ENCODE data around the gene KCNA1. TPM values are rescaled to one million over a fixed set of nuclear protein-coding genes. Genes with fewer than 3 reads are reported as not detected.

The KCNA1 gene
- total RNA-seq, 4 donors from 2014 or later = not detected

DNA sequence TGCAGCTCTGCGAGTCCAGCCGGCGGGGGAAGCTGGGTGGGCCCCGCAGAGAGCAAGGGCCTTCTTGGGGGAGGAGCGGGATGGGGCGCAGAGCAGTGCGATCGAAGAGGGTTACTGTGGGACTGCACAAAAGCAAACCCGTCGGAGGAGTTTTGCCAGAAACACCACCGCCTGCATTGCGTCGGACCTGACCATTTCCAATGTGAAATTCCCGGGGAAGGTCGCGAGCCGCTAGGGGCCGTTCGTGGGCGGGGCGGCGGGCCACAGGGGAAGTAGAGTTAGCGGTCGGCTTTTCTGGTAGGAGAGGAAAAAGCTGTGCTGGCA lies 333 bp upstream of the KCNA1 start:
- no peak for DNase-seq
- Histone ChIP-seq H3K27ac (no peak overlapping the region), H3K4me1 (peaks cover 17 to 29% (median 21%) of the 10 kb centered on the region in 3 donors), H3K27me3 (peaks cover 5 to 99% (median 25%) of the 10 kb centered on the region in 4 donors), H3K36me3 (no peaks in the 10 kb centered on the region), H3K9me3 (no peaks in the 10 kb centered on the region), H3K4me3 (peak overlapping the region in 3 of 4 donors; percentile 30 to 63 (median 45))
- TF ChIP-seq, protein P1, sequence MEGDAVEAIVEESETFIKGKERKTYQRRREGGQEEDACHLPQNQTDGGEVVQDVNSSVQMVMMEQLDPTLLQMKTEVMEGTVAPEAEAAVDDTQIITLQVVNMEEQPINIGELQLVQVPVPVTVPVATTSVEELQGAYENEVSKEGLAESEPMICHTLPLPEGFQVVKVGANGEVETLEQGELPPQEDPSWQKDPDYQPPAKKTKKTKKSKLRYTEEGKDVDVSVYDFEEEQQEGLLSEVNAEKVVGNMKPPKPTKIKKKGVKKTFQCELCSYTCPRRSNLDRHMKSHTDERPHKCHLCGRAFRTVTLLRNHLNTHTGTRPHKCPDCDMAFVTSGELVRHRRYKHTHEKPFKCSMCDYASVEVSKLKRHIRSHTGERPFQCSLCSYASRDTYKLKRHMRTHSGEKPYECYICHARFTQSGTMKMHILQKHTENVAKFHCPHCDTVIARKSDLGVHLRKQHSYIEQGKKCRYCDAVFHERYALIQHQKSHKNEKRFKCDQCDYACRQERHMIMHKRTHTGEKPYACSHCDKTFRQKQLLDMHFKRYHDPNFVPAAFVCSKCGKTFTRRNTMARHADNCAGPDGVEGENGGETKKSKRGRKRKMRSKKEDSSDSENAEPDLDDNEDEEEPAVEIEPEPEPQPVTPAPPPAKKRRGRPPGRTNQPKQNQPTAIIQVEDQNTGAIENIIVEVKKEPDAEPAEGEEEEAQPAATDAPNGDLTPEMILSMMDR (IDR thresholded peaks at IDR 0.05) = no peak
- no peak for TF ChIP-seq POLR2A (IDR thresholded peaks at IDR 0.05)
- intact Hi-C loops (cut with DNase I) = no loop called here
- WGBS, 2 donors = 0 to 1% methylated on average over 8 to 14 of the region's 24 CpGs

DNA sequence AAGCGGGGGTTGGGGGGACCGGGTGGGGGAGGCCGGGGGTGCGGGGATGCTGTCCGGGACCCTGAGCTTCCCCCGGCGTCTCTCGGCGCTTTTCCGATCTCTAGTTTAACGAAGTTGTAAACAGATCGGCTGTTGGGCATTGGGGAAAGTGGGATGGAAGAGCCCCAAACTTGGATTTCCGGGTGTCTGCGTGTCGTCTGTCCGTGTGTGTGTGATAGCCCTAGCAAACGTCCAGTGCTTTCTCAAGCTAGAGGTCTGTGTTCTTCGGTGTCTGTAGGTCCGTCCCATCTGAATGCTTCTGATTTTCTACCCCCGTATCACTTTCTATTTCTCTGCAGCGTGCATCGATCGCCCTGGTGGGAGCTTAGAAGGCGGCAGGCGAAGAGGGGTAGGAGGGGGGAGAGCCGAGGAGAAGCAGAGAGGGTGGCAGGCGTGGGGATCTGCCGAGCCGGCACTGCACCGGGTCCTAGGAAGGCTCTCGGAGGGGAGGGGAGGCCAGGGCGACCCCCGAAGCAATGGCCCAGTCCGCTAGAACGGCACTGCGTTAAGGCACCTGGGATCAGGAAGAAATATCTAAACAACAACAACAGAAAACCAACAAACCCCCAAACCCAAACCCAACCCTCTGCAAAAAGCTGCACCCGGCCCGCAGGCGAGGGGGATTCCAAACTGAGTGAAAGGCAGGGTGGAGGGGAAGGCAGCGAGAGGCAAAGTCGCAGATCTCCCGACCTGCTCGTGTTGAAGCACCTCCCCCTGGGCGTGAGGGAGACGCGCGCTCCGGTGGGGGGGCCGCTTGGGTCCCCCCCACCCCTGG lies 1.0 kb downstream of the KCNA1 start:
- no peak for TF ChIP-seq POLR2A (IDR thresholded peaks at IDR 0.05)
- TF ChIP-seq, protein P1 (IDR thresholded peaks at IDR 0.05) = no peak
- WGBS, 2 donors = 1% methylated on average over 15 to 27 of the region's 49 CpGs
- intact Hi-C loops (cut with DNase I) = no loop called here
- Histone ChIP-seq H3K36me3 (no peaks in the 10 kb centered on the region), H3K4me3 (peak overlapping the region; percentile 13 to 63 (median 38)), H3K4me1 (peaks cover 17 to 29% (median 21%) of the 10 kb centered on the region in 3 donors), H3K27me3 (peaks cover 5 to 100% (median 21%) of the 10 kb centered on the region in 4 donors), H3K9me3 (no peaks in the 10 kb centered on the region), H3K27ac (no peak overlapping the region)
- no peak for DNase-seq

- TF ChIP-seq POLR2A (IDR thresholded peaks at IDR 0.05) = no peak
- TF ChIP-seq, protein P1 (IDR thresholded peaks at IDR 0.05) = no peak
- no peak for DNase-seq
- intact Hi-C loops (cut with DNase I) = no loop called here
- peaks cover 17 to 29% (median 21%) of the 10 kb centered on the region in 3 donors for H3K4me1 ChIP-seq
- WGBS, 2 donors = 65 to 90% methylated on average over 15 to 21 of the region's 61 CpGs
- peak overlapping the region in 2 of 4 donors; percentile 45 to 63 for H3K4me3 ChIP-seq
- H3K27me3 ChIP-seq = peaks cover 5 to 100% (median 21%) of the 10 kb centered on the region in 4 donors
- no peaks in the 10 kb centered on the region for H3K36me3 ChIP-seq
- no peak overlapping the region for H3K27ac ChIP-seq
- H3K9me3 ChIP-seq = no peaks in the 10 kb centered on the region
Observed at GRCh38 chr12:4911316-4911994, 1.8 kb downstream of the KCNA1 start.

GRCh38 chr12:4914720-4915119 lies 5.0 kb downstream of the KCNA1 start:
- no peak overlapping the region for H3K4me3 ChIP-seq
- H3K36me3 ChIP-seq = no peaks in the 10 kb centered on the region
- H3K9me3 ChIP-seq = no peaks in the 10 kb centered on the region
- WGBS, 2 donors = 67 to 80% methylated on average over 4 of the region's 4 CpGs
- DNase-seq = no peak
- TF ChIP-seq, protein P1 (IDR thresholded peaks at IDR 0.05) = no peak
- TF ChIP-seq POLR2A (IDR thresholded peaks at IDR 0.05) = no peak
- peaks cover 10 to 16% (median 12%) of the 10 kb centered on the region in 3 donors for H3K4me1 ChIP-seq
- peaks cover 5 to 88% (median 9%) of the 10 kb centered on the region in 4 donors for H3K27me3 ChIP-seq
- H3K27ac ChIP-seq = no peak overlapping the region
- intact Hi-C loops (cut with DNase I) = no loop called here

DNA sequence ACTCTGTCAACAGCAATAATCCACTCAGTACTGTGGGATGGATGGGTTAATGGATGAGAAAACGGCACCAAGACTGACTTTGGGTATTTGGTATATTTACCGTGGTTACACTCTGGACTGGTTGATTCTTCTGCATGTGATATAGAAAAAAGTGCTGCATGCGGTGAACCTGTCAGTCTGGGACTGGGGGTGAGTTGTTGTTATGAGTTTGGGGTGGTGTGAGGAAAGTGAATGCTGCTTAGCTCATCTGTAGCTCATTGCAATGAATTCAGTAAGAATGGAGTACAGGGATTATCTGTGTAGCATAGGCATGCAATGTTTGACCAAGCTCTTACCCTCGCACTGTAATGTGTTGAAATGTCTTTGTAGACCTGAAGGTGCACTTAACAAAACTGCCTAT lies 6.0 kb downstream of the KCNA1 start:
- no peaks in the 10 kb centered on the region for H3K36me3 ChIP-seq
- no peak for DNase-seq
- peaks cover 0 to 88% (median 7%) of the 10 kb centered on the region in 4 donors for H3K27me3 ChIP-seq
- H3K9me3 ChIP-seq = no peaks in the 10 kb centered on the region
- WGBS, 2 donors = 73 to 75% methylated on average over 4 of the region's 4 CpGs
- H3K4me3 ChIP-seq = no peak overlapping the region
- intact Hi-C loops (cut with DNase I) = no loop called here
- H3K4me1 ChIP-seq = peaks cover 0 to 6% (median 1%) of the 10 kb centered on the region in 3 donors
- H3K27ac ChIP-seq = no peak overlapping the region
- TF ChIP-seq, protein P1 (IDR thresholded peaks at IDR 0.05) = no peak
- no peak for TF ChIP-seq POLR2A (IDR thresholded peaks at IDR 0.05)
